Right lobe of liver (tissue), 4 donors: ENCODE data around the gene PPP2R5C.

Source experiments
- CTCF ChIP-seq, 4 donors: fragments of 200-600 bp in 3 of 4; fragments of 450-650 bp in 1 of 4; IDR thresholded peaks; one replicate each; pipeline versions ENCODE4 v1.5.1 to v1.8.0; 2016 to 2022; ENCODE audit warnings: antibody characterized with exemption in 4 of 4, mild to moderate bottlenecking in 2 of 4
- POLR2A ChIP-seq: fragments of 450-650 bp; IDR thresholded peaks from one replicate; pipeline ENCODE4 v1.6.1; 2017; ENCODE audit warnings: antibody characterized with exemption, mild to moderate bottlenecking
- donor health status: DM: no; HTN: no; CAD: no.
- donor health status: DM: no; HTN: no; CAD: no.
- donor health status: DM: no; HTN: yes; CAD: no.

GRCh38 chr14:101894365-101895081 is 133.0 kb downstream of the PPP2R5C start:
- TF ChIP-seq CTCF (IDR thresholded peaks at IDR 0.05): no peak
- no peak for TF ChIP-seq POLR2A
